Mesendoderm (in vitro differentiated cells): ENCODE results near the gene DOK5.
A peak's percentile ranks its signal among the peaks of the same experiment; 100 is the strongest.

Experiments used
- DNase-seq: peaks from one replicate; pipeline ENCODE4 v3.0.0; 2013
- H2AK5ac ChIP-seq: 2 replicates; pipeline ENCODE4 v1.6.1; 2013; ENCODE audit warnings: low read length, inconsistent platforms
- H2BK120ac ChIP-seq: 2 replicates; pipeline ENCODE4 v1.6.1; 2013; ENCODE audit warnings: low read depth, mild to moderate bottlenecking, low read length, moderate library complexity, mixed read lengths
- H2BK15ac ChIP-seq: replicated peaks from 2 replicates; pipeline ENCODE4 v1.6.1; 2013; ENCODE audit warnings: low read depth, mild to moderate bottlenecking, moderate library complexity
- H2BK5ac ChIP-seq: 2 replicates; pipeline ENCODE4 v1.6.1; 2013; ENCODE audit warnings: low read length, inconsistent platforms
- H3K18ac ChIP-seq: 2 replicates; pipeline ENCODE4 v1.6.1; 2013; ENCODE audit warnings: mild to moderate bottlenecking, low read length, mixed read lengths
- H3K23ac ChIP-seq: one replicate; pipeline ENCODE4 v1.6.1; 2013; ENCODE audit warnings: low read length
- H3K27ac ChIP-seq: 2 replicates; pipeline ENCODE4 v1.5.1; 2013; ENCODE audit warnings: low read depth, mild to moderate bottlenecking, inconsistent platforms, low read length, moderate library complexity
- H3K27me3 ChIP-seq: 2 replicates; pipeline ENCODE4 v1.6.1; 2013; ENCODE audit warnings: low read length, control low read depth, mild to moderate bottlenecking, inconsistent platforms; ENCODE audit not compliant: insufficient read depth, poor library complexity
- H3K36me3 ChIP-seq: 2 replicates; pipeline ENCODE4 v1.6.1; 2013; ENCODE audit warnings: low read length, inconsistent platforms; ENCODE audit not compliant: control insufficient read depth, insufficient read depth
- H3K4ac ChIP-seq: one replicate; pipeline ENCODE4 v1.6.1; 2013; ENCODE audit warnings: low read depth, mild to moderate bottlenecking, low read length, moderate library complexity
- H3K4me1 ChIP-seq: 2 replicates; pipeline ENCODE4 v1.6.1; 2013; ENCODE audit warnings: low read depth, low read length, inconsistent platforms; ENCODE audit not compliant: control insufficient read depth
- H3K4me2 ChIP-seq: 2 replicates; pipeline ENCODE4 v1.6.1; 2013; ENCODE audit warnings: low read length
- H3K4me3 ChIP-seq: 2 replicates; pipeline ENCODE4 v1.5.1; 2013; ENCODE audit warnings: mild to moderate bottlenecking, low read length
- H3K56ac ChIP-seq: one replicate; pipeline ENCODE4 v1.6.1; 2013; ENCODE audit warnings: low read length
- H3K79me1 ChIP-seq: 2 replicates; pipeline ENCODE4 v1.6.1; 2013; ENCODE audit warnings: low read length, inconsistent platforms
- H3K79me2 ChIP-seq: 2 replicates; pipeline ENCODE4 v1.6.1; 2013; ENCODE audit warnings: mild to moderate bottlenecking, low read length; ENCODE audit not compliant: control insufficient read depth, insufficient read depth
- H3K9ac ChIP-seq: 2 replicates; pipeline ENCODE4 v1.6.1; 2013; ENCODE audit warnings: low read length, inconsistent platforms
- H4K5ac ChIP-seq: one replicate; pipeline ENCODE4 v1.6.1; 2013; ENCODE audit warnings: low read length
- H4K8ac ChIP-seq: one replicate; pipeline ENCODE4 v1.6.1; 2013; ENCODE audit warnings: low read depth, mild to moderate bottlenecking, control low read depth, low read length, moderate library complexity
- WGBS: extraction: QIAGEN DNeasy Blood & Tissue Kit; methylation state at CpG from one replicate; pipeline ENCODE4 v1.1.7; 2013; ENCODE audit warnings: low lambda C conversion rate, missing lambda C conversion rate; ENCODE audit not compliant: insufficient coverage; ENCODE audit errors: extremely low coverage; 5-methylcytosine and 5-hydroxymethylcytosine counted together

Gene DOK5

GRCh38 chr20:54680872-54681619 lies 205.7 kb downstream of the DOK5 start:
- no CpG with 5 or more reads among the region's 14 CpGs for WGBS
- H3K23ac ChIP-seq = no peak overlapping the region

GRCh38 chr20:54681869-54682268 lies 206.5 kb downstream of the DOK5 start:
- Histone ChIP-seq H2AK5ac (no peak overlapping the region), H3K4me1 (no peaks in the 10 kb centered on the region), H3K56ac (no peak overlapping the region), H3K79me2 (no peaks in the 10 kb centered on the region), H3K36me3 (no peaks in the 10 kb centered on the region), H3K27ac (no peak overlapping the region), H2BK5ac (no peak overlapping the region), H4K5ac (no peak overlapping the region), H3K27me3 (no peaks in the 10 kb centered on the region), H2BK120ac (no peak overlapping the region), H3K4me2 (no peak overlapping the region), H3K9ac (no peak overlapping the region), H3K4me3 (no peak overlapping the region), H4K8ac (no peak overlapping the region), H3K23ac (no peak overlapping the region), H3K79me1 (no peaks in the 10 kb centered on the region), H2BK15ac (no peak overlapping the region), H3K18ac (no peak overlapping the region), H3K4ac (no peak overlapping the region)
- WGBS = no CpG with 5 or more reads among the region's 6 CpGs
- DNase-seq = no peak

More at GRCh38 chr20:54680872-54681619, 205.7 kb downstream of the DOK5 start:
- Histone ChIP-seq H2BK5ac (no peak overlapping the region), H2BK120ac (no peak overlapping the region), H3K18ac (no peak overlapping the region), H3K27me3 (no peaks in the 10 kb centered on the region), H3K79me1 (no peaks in the 10 kb centered on the region), H2AK5ac (no peak overlapping the region), H2BK15ac (no peak overlapping the region), H3K4me3 (no peak overlapping the region), H4K8ac (no peak overlapping the region), H3K27ac (no peak overlapping the region), H3K56ac (no peak overlapping the region), H3K4me2 (no peak overlapping the region), H3K36me3 (no peaks in the 10 kb centered on the region), H3K9ac (no peak overlapping the region), H4K5ac (no peak overlapping the region), H3K4me1 (no peaks in the 10 kb centered on the region), H3K79me2 (no peaks in the 10 kb centered on the region), H3K4ac (no peak overlapping the region)
- DNase-seq = peak; percentile 57

- H2BK15ac ChIP-seq = no peak overlapping the region
- H3K79me2 ChIP-seq = no peaks in the 10 kb centered on the region
- H3K27ac ChIP-seq = no peak overlapping the region
- H4K8ac ChIP-seq = no peak overlapping the region
- no peak overlapping the region for H4K5ac ChIP-seq
- no peak overlapping the region for H3K18ac ChIP-seq
- H3K23ac ChIP-seq = no peak overlapping the region
- no peak overlapping the region for H3K9ac ChIP-seq
- no peak overlapping the region for H3K4ac ChIP-seq
- H2BK5ac ChIP-seq = no peak overlapping the region
- H3K79me1 ChIP-seq = no peaks in the 10 kb centered on the region
- H3K4me2 ChIP-seq = no peak overlapping the region
- DNase-seq = no peak
- no peaks in the 10 kb centered on the region for H3K27me3 ChIP-seq
- no CpG with 5 or more reads among the region's 1 CpG for WGBS
- H2AK5ac ChIP-seq = no peak overlapping the region
- no peaks in the 10 kb centered on the region for H3K36me3 ChIP-seq
- H3K4me1 ChIP-seq = no peaks in the 10 kb centered on the region
- H3K56ac ChIP-seq = no peak overlapping the region
- H2BK120ac ChIP-seq = no peak overlapping the region
- no peak overlapping the region for H3K4me3 ChIP-seq
These were observed 213.1 kb downstream of the DOK5 start for GRCh38 chr20:54688476-54688875.

- Histone ChIP-seq H3K4ac (no peak overlapping the region), H3K36me3 (no peaks in the 10 kb centered on the region), H2BK15ac (no peak overlapping the region), H3K79me1 (no peaks in the 10 kb centered on the region), H3K4me2 (no peak overlapping the region), H2BK5ac (no peak overlapping the region), H3K79me2 (no peaks in the 10 kb centered on the region), H2BK120ac (no peak overlapping the region), H3K9ac (no peak overlapping the region), H2AK5ac (no peak overlapping the region), H3K23ac (no peak overlapping the region), H3K27me3 (no peaks in the 10 kb centered on the region), H3K4me1 (no peaks in the 10 kb centered on the region), H3K4me3 (no peak overlapping the region), H3K56ac (no peak overlapping the region), H4K8ac (no peak overlapping the region), H3K18ac (no peak overlapping the region), H4K5ac (no peak overlapping the region), H3K27ac (no peak overlapping the region)
- DNase-seq = no peak
- WGBS = no CpG with 5 or more reads among the region's 3 CpGs
These were observed 214.9 kb downstream of the DOK5 start for GRCh38 chr20:54690323-54690722.

- no peaks in the 10 kb centered on the region for H3K4me1 ChIP-seq
These were observed 215.9 kb downstream of the DOK5 start for GRCh38 chr20:54691327-54691726.

More at GRCh38 chr20:54691327-54691726, 215.9 kb downstream of the DOK5 start:
- DNase-seq = no peak
- no peak overlapping the region for H2AK5ac ChIP-seq
- no peak overlapping the region for H4K8ac ChIP-seq
- H3K23ac ChIP-seq = no peak overlapping the region
- H3K4ac ChIP-seq = no peak overlapping the region
- H3K18ac ChIP-seq = no peak overlapping the region
- no CpG with 5 or more reads among the region's 2 CpGs for WGBS
- H2BK5ac ChIP-seq = no peak overlapping the region
- H2BK120ac ChIP-seq = no peak overlapping the region
- no peak overlapping the region for H3K56ac ChIP-seq
- no peaks in the 10 kb centered on the region for H3K27me3 ChIP-seq
- H3K27ac ChIP-seq = no peak overlapping the region
- H2BK15ac ChIP-seq = no peak overlapping the region
- no peak overlapping the region for H3K4me2 ChIP-seq
- no peaks in the 10 kb centered on the region for H3K36me3 ChIP-seq
- no peak overlapping the region for H3K9ac ChIP-seq
- H3K79me2 ChIP-seq = no peaks in the 10 kb centered on the region
- H4K5ac ChIP-seq = no peak overlapping the region
- no peak overlapping the region for H3K4me3 ChIP-seq
- no peaks in the 10 kb centered on the region for H3K79me1 ChIP-seq
